Endothelial cell of umbilical vein (primary cell): ENCODE measurements around the gene TSPAN18. TPM values are rescaled to one million over a fixed set of nuclear protein-coding genes. Genes with fewer than 3 reads are reported as not detected.

Experiments
- BruUV-seq: library from RNA; stranded (reverse); fragments of 400-500 nt; replicated peaks from 2 replicates; lab custom pipeline; 2021; lab: Mats Ljungman, UMichigan
- CTCF ChIA-PET: fragments of 300-600, 350-600 bp; sonication (Branson Sonifier 250); formaldehyde crosslinking; loops from one replicate; lab custom pipeline; 2021; ENCODE audit warnings: antibody characterized with exemption, inconsistent platforms; lab: Charles Lee
- POLR2A ChIA-PET: fragments of 300-600, 350-600 bp; sonication (Branson Sonifier 250); formaldehyde crosslinking; loops from one replicate; lab custom pipeline; 2021; ENCODE audit warnings: antibody characterized with exemption, inconsistent platforms; lab: Charles Lee
- DNase-seq: peaks from one replicate; pipeline ENCODE4 v3.0.0-alpha.2; 2011; ENCODE audit warnings: low read depth, low spot score
- FAIRE-seq: peaks from 2 replicates; lab custom pipeline; 2011; peaks lifted over from hg19 to GRCh38; lab: Jason Lieb, UNC
- H2AFZ ChIP-seq: 2 replicates; pipeline ENCODE4 v1.6.0; 2012; ENCODE audit warnings: low read depth, low read length, control low read depth, inconsistent platforms
- H3K27ac ChIP-seq: 2 replicates; pipeline ENCODE4 v1.5.1; 2011; ENCODE audit warnings: low read depth, mild to moderate bottlenecking, control low read depth, low read length, moderate library complexity; ENCODE audit not compliant: insufficient read depth
- H3K27me3 ChIP-seq, 2 experiments: 2 replicates each; pipeline versions ENCODE4 v1.6.0 to v1.6.1; 2011; ENCODE audit warnings: low read length in 2 of 2, mixed read lengths in 1 of 2; ENCODE audit not compliant: control insufficient read depth in 2 of 2, insufficient read depth in 2 of 2
- H3K36me3 ChIP-seq, 2 experiments: 2 replicates in 1 of 2; 3 replicates in 1 of 2; pipeline ENCODE4 v1.5.1; 2011; ENCODE audit warnings: low read length in 2 of 2, mild to moderate bottlenecking in 1 of 2, moderate library complexity in 1 of 2; ENCODE audit not compliant: control insufficient read depth in 2 of 2, insufficient read depth in 2 of 2; ENCODE audit errors: extremely low read depth in 1 of 2
- H3K4me1 ChIP-seq: 3 replicates; pipeline ENCODE4 v1.5.1; 2011; ENCODE audit warnings: mild to moderate bottlenecking, low read length; ENCODE audit not compliant: control insufficient read depth, insufficient read depth; ENCODE audit errors: extremely low read depth
- H3K4me2 ChIP-seq: 2 replicates; pipeline ENCODE4 v1.6.1; 2011; ENCODE audit warnings: low read length, control low read depth, mixed read lengths; ENCODE audit not compliant: insufficient read depth
- H3K4me3 ChIP-seq, 3 experiments: fragments of 200-600 bp in 1 of 3; sonication (generic), shearing (Covaris generic) in 1 of 3; replicated peaks in 1 of 3; 2 replicates each; pipeline ENCODE4 v1.5.1; 2011 to 2016; ENCODE audit warnings: control low read depth in 3 of 3, low read length in 3 of 3, mild to moderate bottlenecking in 2 of 3, inconsistent platforms in 1 of 3, low read depth in 1 of 3, moderate library complexity in 1 of 3; ENCODE audit not compliant: insufficient read depth in 1 of 3
- H3K79me2 ChIP-seq: 2 replicates; pipeline ENCODE4 v1.6.0; 2012; ENCODE audit warnings: low read length, inconsistent platforms; ENCODE audit not compliant: control insufficient read depth, insufficient read depth
- H3K9ac ChIP-seq: replicated peaks from 2 replicates; pipeline ENCODE3; 2011; ENCODE audit warnings: low read length, control low read depth; ENCODE audit not compliant: insufficient read depth; ENCODE audit errors: extremely low read depth
- H3K9me1 ChIP-seq: replicated peaks from 3 replicates; pipeline ENCODE4 v1.6.0; 2011; ENCODE audit warnings: mild to moderate bottlenecking, low read length; ENCODE audit not compliant: control insufficient read depth, insufficient read depth; ENCODE audit errors: extremely low read depth
- H3K9me3 ChIP-seq: replicated peaks from 2 replicates; pipeline ENCODE4 v1.5.1; 2012; ENCODE audit warnings: low read length, inconsistent platforms; ENCODE audit not compliant: control insufficient read depth, insufficient read depth
- H4K20me1 ChIP-seq: replicated peaks from 2 replicates; pipeline ENCODE3; 2011; ENCODE audit warnings: mild to moderate bottlenecking, low read length; ENCODE audit not compliant: control insufficient read depth, insufficient read depth; ENCODE audit errors: extremely low read depth
- EZH2 ChIP-seq: IDR thresholded peaks from 2 replicates; pipeline ENCODE4 v1.6.1; 2012; ENCODE audit warnings: borderline replicate concordance, low read depth, mild to moderate bottlenecking, moderate library complexity, low read length, inconsistent platforms; ENCODE audit not compliant: severe bottlenecking
- FOS ChIP-seq: IDR thresholded peaks from 2 replicates; pipeline ENCODE4 v1.6.1; 2011; ENCODE audit warnings: mild to moderate bottlenecking, low read length, moderate library complexity, borderline replicate concordance; ENCODE audit not compliant: insufficient read depth
- GATA2 ChIP-seq: IDR thresholded peaks from 2 replicates; pipeline ENCODE4 v1.7.0; 2011; ENCODE audit warnings: low read depth, mild to moderate bottlenecking, moderate library complexity, mixed read lengths, low read length; ENCODE audit not compliant: insufficient read length, insufficient read depth
- JUN ChIP-seq: IDR thresholded peaks from 2 replicates; pipeline ENCODE4 v1.6.1; 2011; ENCODE audit warnings: borderline replicate concordance, low read depth; ENCODE audit not compliant: insufficient read length, insufficient read depth
- MYC ChIP-seq: IDR thresholded peaks from one replicate; pipeline ENCODE4 v1.6.1; 2011; ENCODE audit warnings: mild to moderate bottlenecking, low read depth, low read length
- POLR2A ChIP-seq: IDR thresholded peaks from 2 replicates; pipeline ENCODE4 v1.6.1; 2012; ENCODE audit warnings: low read depth, mild to moderate bottlenecking, control low read depth, low read length
- POLR2AphosphoS5 ChIP-seq: IDR thresholded peaks from 2 replicates; pipeline ENCODE4 v1.6.1; 2012; ENCODE audit warnings: low read depth, mild to moderate bottlenecking, control low read depth, low read length, moderate library complexity; ENCODE audit not compliant: insufficient read depth
- dilution Hi-C: fragments of 300-500 bp; cut with MboI; formaldehyde crosslinking; loops from one replicate; pipeline ENCODE4 v1.15.0; 2019; ENCODE audit warnings: low sequenced_read_pairs; ENCODE audit not compliant: extremely low pct_ligation_motif_present
- intact Hi-C: fragments of 100-400 bp; cut with micrococcal nuclease; formaldehyde crosslinking; loops from one replicate; pipeline ENCODE4 v1.10.0; 2022
- polyA plus RNA-seq, 4 experiments: library from polyadenylated mRNA; depleted of rRNA in 3 of 4; stranded (reverse) in 3 of 4; unstranded in 1 of 4; fragments of >200 nt; gene quantifications; 2 replicates each; pipeline versions ENCODE4 v1.2.1 to v1.2.3, GENCODE V29; 2011 to 2012; ENCODE audit warnings: missing spikeins in 1 of 4
- total RNA-seq: library from RNA; stranded (reverse); gene quantifications from 2 replicates; pipeline ENCODE4 v1.2.3, GENCODE V29; 2021
- TF ChIP-seq, protein P1 (sequence below): IDR thresholded peaks from 2 replicates; pipeline ENCODE4 v1.6.1; 2011; ENCODE audit not compliant: insufficient read depth, insufficient read length
- TF ChIP-seq, protein P2 (sequence below), 2 donors: IDR thresholded peaks; 1 replicate in 1 of 2; 2 replicates in 1 of 2; pipeline ENCODE4 v1.5.1; 2011; ENCODE audit warnings: low read length in 2 of 2, mild to moderate bottlenecking in 2 of 2, moderate library complexity in 2 of 2, control low read depth in 1 of 2, inconsistent platforms in 1 of 2, low read depth in 1 of 2; ENCODE audit not compliant: insufficient read depth in 1 of 2; ENCODE audit errors: extremely low read depth in 1 of 2

TSPAN18 gene
- total and polyA plus RNA-seq, 2 donors (not counting 3 experiments of a cell fraction or from before 2014, with no cell fraction given), result 32.2 to 118 TPM

DNA sequence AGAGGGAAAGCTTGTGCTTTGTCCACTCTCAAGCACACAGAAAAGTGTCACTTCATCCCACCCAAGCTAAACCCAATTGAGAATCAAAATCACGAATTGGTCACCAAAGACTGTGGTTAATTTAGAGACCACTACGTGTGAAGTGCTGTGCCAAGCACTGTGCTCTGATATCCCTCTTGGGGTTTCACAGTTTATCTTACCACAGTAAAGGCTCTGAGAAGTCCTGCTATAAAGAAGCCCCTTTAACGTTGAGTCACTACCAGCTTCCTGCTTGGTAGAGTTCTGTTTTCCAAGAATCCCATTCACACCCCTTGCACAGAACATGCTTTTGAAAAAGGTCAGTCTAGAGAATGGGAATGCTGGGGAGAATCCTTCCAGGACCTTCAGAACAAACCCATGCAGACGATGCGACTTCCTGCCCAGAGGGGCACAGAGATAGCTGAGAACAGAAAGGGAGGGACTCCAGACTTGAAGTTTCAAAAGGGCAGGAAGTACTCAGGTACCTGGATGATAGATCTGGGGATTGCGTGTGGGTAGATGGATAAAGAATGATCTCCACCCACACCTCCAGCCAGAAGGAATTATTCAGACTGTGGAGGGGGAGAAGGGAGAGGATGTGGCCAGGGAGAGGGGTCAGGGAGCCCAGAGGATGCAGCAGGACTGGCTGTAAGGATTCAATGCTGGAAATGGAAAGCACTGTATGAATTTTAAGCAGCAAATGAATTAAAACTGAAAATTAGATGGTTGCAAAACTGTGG is 18.1 kb upstream of the TSPAN18 start:
- Histone ChIP-seq H3K27me3 (no peaks in the 10 kb centered on the region), H3K4me1 (peaks cover 25% of the 10 kb centered on the region), H3K9me1 (no peaks in the 10 kb centered on the region), H3K9me3 (no peaks in the 10 kb centered on the region), H3K4me2 (no peak overlapping the region), H3K36me3 (no peaks in the 10 kb centered on the region), H3K27ac (no peak overlapping the region), H4K20me1 (no peaks in the 10 kb centered on the region), H3K79me2 (no peaks in the 10 kb centered on the region), H3K4me3 (no peak overlapping the region), H3K9ac (no peak overlapping the region), H2AFZ (no peak overlapping the region)
- FAIRE-seq (peak; percentile 85), DNase-seq (peak; percentile 8)
- dilution Hi-C loops (no loop called here), intact Hi-C loops (no loop called here)
- BruUV-seq, result no TSS peak
- ChIA-PET CTCF (interaction anchor here (1.4 kb wide), 1 partner anchor 70 kb away, joined by 4 read pairs; no protein-coding TSS in a partner anchor), POLR2A (no interaction called here)
- no peak for TF ChIP-seq POLR2AphosphoS5
- TF ChIP-seq, protein P1, sequence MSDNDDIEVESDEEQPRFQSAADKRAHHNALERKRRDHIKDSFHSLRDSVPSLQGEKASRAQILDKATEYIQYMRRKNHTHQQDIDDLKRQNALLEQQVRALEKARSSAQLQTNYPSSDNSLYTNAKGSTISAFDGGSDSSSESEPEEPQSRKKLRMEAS, result no peak
- TF ChIP-seq EZH2, result no peak
- TF ChIP-seq FOS, result no peak
- TF ChIP-seq JUN, result no peak

- Histone ChIP-seq H3K27me3 (no peaks in the 10 kb centered on the region), H4K20me1 (no peaks in the 10 kb centered on the region), H3K9ac (no peak overlapping the region), H3K36me3 (no peaks in the 10 kb centered on the region), H3K4me2 (no peak overlapping the region), H3K4me3 (no peak overlapping the region), H2AFZ (no peak overlapping the region), H3K79me2 (no peaks in the 10 kb centered on the region), H3K4me1 (peaks cover 25% of the 10 kb centered on the region), H3K27ac (no peak overlapping the region), H3K9me3 (no peaks in the 10 kb centered on the region), H3K9me1 (no peaks in the 10 kb centered on the region)
- TF ChIP-seq GATA2, result no peak
- TF ChIP-seq POLR2A, result no peak
- TF ChIP-seq, protein P1, result no peak
- TF ChIP-seq EZH2, result no peak
- no peak for TF ChIP-seq POLR2AphosphoS5
- no peak for TF ChIP-seq FOS
- TF ChIP-seq MYC, result no peak
- no peak for TF ChIP-seq JUN
- TF ChIP-seq, protein P2, sequence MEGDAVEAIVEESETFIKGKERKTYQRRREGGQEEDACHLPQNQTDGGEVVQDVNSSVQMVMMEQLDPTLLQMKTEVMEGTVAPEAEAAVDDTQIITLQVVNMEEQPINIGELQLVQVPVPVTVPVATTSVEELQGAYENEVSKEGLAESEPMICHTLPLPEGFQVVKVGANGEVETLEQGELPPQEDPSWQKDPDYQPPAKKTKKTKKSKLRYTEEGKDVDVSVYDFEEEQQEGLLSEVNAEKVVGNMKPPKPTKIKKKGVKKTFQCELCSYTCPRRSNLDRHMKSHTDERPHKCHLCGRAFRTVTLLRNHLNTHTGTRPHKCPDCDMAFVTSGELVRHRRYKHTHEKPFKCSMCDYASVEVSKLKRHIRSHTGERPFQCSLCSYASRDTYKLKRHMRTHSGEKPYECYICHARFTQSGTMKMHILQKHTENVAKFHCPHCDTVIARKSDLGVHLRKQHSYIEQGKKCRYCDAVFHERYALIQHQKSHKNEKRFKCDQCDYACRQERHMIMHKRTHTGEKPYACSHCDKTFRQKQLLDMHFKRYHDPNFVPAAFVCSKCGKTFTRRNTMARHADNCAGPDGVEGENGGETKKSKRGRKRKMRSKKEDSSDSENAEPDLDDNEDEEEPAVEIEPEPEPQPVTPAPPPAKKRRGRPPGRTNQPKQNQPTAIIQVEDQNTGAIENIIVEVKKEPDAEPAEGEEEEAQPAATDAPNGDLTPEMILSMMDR (IDR thresholded peaks at IDR 0.05; ENCODE audit: extremely low read depth in 1 of 2, insufficient read depth in 1 of 2, low read depth in 1 of 2, low read length in 2 of 2), result no peak
- POLR2A ChIA-PET, result no interaction called here
- dilution Hi-C loops (no loop called here), intact Hi-C loops (no loop called here)
- no peak for DNase-seq
- CTCF ChIA-PET, result interaction anchor here (1.3 to 1.7 kb wide), 3 partner anchors 71 to 202 kb away, joined by 4 to 5 read pairs (median 4); no protein-coding TSS in a partner anchor
- no TSS peak for BruUV-seq
- FAIRE-seq, result no peak
These were observed 17.5 kb upstream of the TSPAN18 start for GRCh38 chr11:44709281-44709562.
